COLO668 (cell line): ENCODE data around the gene VAT1.
"Not testable (repeated sequence)": the region's sequence is repeated elsewhere in the genome, so short reads cannot be mapped to it uniquely, and the experiment has no call there.

Experiments used
- DNase-seq: peaks from one replicate; lab custom pipeline; 2025; ENCODE audit not compliant: unreplicated experiment; lab: John Stamatoyannopoulos, UW

The VAT1 gene

GRCh38 chr17:43010667-43011308, 11.4 kb downstream of the VAT1 start:
- DNase-seq, result no peak

- DNase-seq, result peak; percentile 51
These were observed 15.3 kb downstream of the VAT1 start, which contains the start of gene IFI35 for GRCh38 chr17:43006639-43007551. TSS of gene IFI35 (plus strand) at chr17:43006784. CDS start at chr17:43006948, 164 bp downstream.

GRCh38 chr17:43003542-43004172, 18.5 kb downstream of the VAT1 start:
- DNase-seq, result no peak

GRCh38 chr17:43000894-43001293, 21.3 kb downstream of the VAT1 start:
- not testable (repeated sequence) for DNase-seq

GRCh38 chr17:42999003-42999525, 23.1 kb downstream of the VAT1 start:
- DNase-seq, result no peak

GRCh38 chr17:42997984-42998938, 23.9 kb downstream of the VAT1 start, which contains the start of gene RPL27:
TSS of gene RPL27 (plus strand) at chr17:42998419. CDS start at chr17:42998751, 332 bp downstream.
- DNase-seq, result peak; percentile 95

GRCh38 chr17:42997390-42997983, 24.7 kb downstream of the VAT1 start:
- no peak for DNase-seq

- DNase-seq, result not testable (repeated sequence)
These were observed 28.3 kb downstream of the VAT1 start for GRCh38 chr17:42993913-42994312.

GRCh38 chr17:42992872-42993271, 29.3 kb downstream of the VAT1 start:
- DNase-seq, result no peak

GRCh38 chr17:42991471-42991870, 30.7 kb downstream of the VAT1 start:
- no peak for DNase-seq

GRCh38 chr17:42989726-42990652, 32.2 kb downstream of the VAT1 start:
- no peak for DNase-seq

- DNase-seq, result no peak
These were observed 33.0 kb downstream of the VAT1 start for GRCh38 chr17:42989141-42989540.

GRCh38 chr17:42985225-42985624, 37.0 kb downstream of the VAT1 start:
- DNase-seq, result no peak

GRCh38 chr17:42982266-42982665, 39.9 kb downstream of the VAT1 start:
- no peak for DNase-seq

GRCh38 chr17:42980766-42981397, 41.3 kb downstream of the VAT1 start:
- DNase-seq, result peak; percentile 68

- DNase-seq, result peak; percentile 92
These were observed 41.9 kb downstream of the VAT1 start, which contains the start of gene RUNDC1 for GRCh38 chr17:42980274-42980765. TSS of gene RUNDC1 (plus strand) at chr17:42980565. CDS start at chr17:42980577, 12 bp downstream.

GRCh38 chr17:42979511-42980273, 42.5 kb downstream of the VAT1 start, which contains the start of gene PTGES3L:
TSS of gene PTGES3L (minus strand) at chr17:42980080. CDS start at chr17:42980053, 27 bp downstream.
- peak; percentile 53 for DNase-seq
